Astrocyte of the cerebellum (primary cell): ENCODE data around the gene PSMB7.

Experiments
- DNase-seq: peaks from one replicate; pipeline ENCODE4 v3.0.0-alpha.2; 2011; ENCODE audit warnings: low read depth
- H3K4me3 ChIP-seq: 2 replicates; pipeline ENCODE4 v1.5.1; 2011; ENCODE audit warnings: mild to moderate bottlenecking, low read depth, low read length, moderate library complexity
- CTCF ChIP-seq: IDR thresholded peaks from 2 replicates; pipeline ENCODE4 v1.5.1; 2012; ENCODE audit warnings: low read length, low read depth, moderate library complexity, mild to moderate bottlenecking; ENCODE audit errors: missing control alignments
- in situ Hi-C: cut with HindIII; loops from 2 replicates; pipeline ENCODE4 v1.10.0; 2017; ENCODE audit warnings: low sequenced_read_pairs

The PSMB7 gene

GRCh38 chr9:124439686-124440243 lies 24.5 kb upstream of the PSMB7 start:
- in situ Hi-C loops: no loop called here
- no peak overlapping the region for H3K4me3 ChIP-seq
- TF ChIP-seq CTCF: no peak
- DNase-seq: no peak

GRCh38 chr9:124439086-124439485 lies 23.8 kb upstream of the PSMB7 start:
- TF ChIP-seq CTCF: no peak
- in situ Hi-C loops: no loop called here
- no peak for DNase-seq
- H3K4me3 ChIP-seq: no peak overlapping the region

- no peak overlapping the region for H3K4me3 ChIP-seq
- no peak for DNase-seq
- in situ Hi-C loops: no loop called here
- no peak for TF ChIP-seq CTCF
These were observed 22.8 kb upstream of the PSMB7 start for GRCh38 chr9:124438091-124438490.

- TF ChIP-seq CTCF: no peak
- no peak overlapping the region for H3K4me3 ChIP-seq
- DNase-seq: no peak
- in situ Hi-C loops: no loop called here
These were observed 21.8 kb upstream of the PSMB7 start for GRCh38 chr9:124437086-124437485.

GRCh38 chr9:124436320-124436719 lies 21.1 kb upstream of the PSMB7 start:
- no peak for TF ChIP-seq CTCF
- in situ Hi-C loops: no loop called here
- no peak overlapping the region for H3K4me3 ChIP-seq
- no peak for DNase-seq

- no peak for TF ChIP-seq CTCF
- in situ Hi-C loops: no loop called here
- DNase-seq: no peak
- H3K4me3 ChIP-seq: no peak overlapping the region
These were observed 14.3 kb upstream of the PSMB7 start for GRCh38 chr9:124429530-124429867.
